ENCODE measurements around the gene PATJ. TPM values are rescaled to one million over a fixed set of nuclear protein-coding genes. Genes with fewer than 3 reads are reported as not detected.

Gene PATJ
- total RNA-seq, 1 experiment from 2014 or later: 57.9 TPM

DNA sequence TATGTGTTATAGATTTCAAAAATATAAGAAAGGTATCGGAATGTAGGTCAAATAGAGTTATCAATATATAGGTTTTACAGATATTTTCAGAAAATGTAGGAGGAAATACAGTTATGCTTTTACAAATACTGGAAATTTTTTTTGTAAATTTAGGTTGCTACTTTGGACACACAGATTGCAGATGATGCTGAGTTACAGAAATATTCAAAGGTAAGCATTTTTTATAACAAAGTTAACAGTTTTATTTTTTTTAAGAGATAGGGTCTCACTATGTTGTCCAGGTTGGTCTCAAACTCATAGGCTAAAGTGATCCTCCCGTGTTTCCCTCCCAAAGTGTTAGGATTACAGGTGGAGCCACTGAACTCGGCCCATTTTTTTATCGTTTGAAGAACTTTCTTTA is 66.0 kb downstream of the PATJ start:
- CTCF ChIA-PET: no interaction called here
- H3K27ac Mint-ChIP-seq: no peak overlapping the region
- DNase-seq (ENCODE audit: low spot score): no peak
- H3K27me3 Mint-ChIP-seq (ENCODE audit: low read depth): no peaks in the 10 kb centered on the region
- H3K36me3 Mint-ChIP-seq: peaks cover 33% of the 10 kb centered on the region
- TF ChIP-seq, protein P1, sequence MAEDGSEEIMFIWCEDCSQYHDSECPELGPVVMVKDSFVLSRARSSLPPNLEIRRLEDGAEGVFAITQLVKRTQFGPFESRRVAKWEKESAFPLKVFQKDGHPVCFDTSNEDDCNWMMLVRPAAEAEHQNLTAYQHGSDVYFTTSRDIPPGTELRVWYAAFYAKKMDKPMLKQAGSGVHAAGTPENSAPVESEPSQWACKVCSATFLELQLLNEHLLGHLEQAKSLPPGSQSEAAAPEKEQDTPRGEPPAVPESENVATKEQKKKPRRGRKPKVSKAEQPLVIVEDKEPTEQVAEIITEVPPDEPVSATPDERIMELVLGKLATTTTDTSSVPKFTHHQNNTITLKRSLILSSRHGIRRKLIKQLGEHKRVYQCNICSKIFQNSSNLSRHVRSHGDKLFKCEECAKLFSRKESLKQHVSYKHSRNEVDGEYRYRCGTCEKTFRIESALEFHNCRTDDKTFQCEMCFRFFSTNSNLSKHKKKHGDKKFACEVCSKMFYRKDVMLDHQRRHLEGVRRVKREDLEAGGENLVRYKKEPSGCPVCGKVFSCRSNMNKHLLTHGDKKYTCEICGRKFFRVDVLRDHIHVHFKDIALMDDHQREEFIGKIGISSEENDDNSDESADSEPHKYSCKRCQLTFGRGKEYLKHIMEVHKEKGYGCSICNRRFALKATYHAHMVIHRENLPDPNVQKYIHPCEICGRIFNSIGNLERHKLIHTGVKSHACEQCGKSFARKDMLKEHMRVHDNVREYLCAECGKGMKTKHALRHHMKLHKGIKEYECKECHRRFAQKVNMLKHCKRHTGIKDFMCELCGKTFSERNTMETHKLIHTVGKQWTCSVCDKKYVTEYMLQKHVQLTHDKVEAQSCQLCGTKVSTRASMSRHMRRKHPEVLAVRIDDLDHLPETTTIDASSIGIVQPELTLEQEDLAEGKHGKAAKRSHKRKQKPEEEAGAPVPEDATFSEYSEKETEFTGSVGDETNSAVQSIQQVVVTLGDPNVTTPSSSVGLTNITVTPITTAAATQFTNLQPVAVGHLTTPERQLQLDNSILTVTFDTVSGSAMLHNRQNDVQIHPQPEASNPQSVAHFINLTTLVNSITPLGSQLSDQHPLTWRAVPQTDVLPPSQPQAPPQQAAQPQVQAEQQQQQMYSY (CRISPR knock-in tag; IDR thresholded peaks at IDR 0.05): no peak
- TF ChIP-seq, protein P2, sequence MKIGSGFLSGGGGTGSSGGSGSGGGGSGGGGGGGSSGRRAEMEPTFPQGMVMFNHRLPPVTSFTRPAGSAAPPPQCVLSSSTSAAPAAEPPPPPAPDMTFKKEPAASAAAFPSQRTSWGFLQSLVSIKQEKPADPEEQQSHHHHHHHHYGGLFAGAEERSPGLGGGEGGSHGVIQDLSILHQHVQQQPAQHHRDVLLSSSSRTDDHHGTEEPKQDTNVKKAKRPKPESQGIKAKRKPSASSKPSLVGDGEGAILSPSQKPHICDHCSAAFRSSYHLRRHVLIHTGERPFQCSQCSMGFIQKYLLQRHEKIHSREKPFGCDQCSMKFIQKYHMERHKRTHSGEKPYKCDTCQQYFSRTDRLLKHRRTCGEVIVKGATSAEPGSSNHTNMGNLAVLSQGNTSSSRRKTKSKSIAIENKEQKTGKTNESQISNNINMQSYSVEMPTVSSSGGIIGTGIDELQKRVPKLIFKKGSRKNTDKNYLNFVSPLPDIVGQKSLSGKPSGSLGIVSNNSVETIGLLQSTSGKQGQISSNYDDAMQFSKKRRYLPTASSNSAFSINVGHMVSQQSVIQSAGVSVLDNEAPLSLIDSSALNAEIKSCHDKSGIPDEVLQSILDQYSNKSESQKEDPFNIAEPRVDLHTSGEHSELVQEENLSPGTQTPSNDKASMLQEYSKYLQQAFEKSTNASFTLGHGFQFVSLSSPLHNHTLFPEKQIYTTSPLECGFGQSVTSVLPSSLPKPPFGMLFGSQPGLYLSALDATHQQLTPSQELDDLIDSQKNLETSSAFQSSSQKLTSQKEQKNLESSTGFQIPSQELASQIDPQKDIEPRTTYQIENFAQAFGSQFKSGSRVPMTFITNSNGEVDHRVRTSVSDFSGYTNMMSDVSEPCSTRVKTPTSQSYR (CRISPR knock-in tag; IDR thresholded peaks at IDR 0.05): no peak
- TF ChIP-seq, protein P3, sequence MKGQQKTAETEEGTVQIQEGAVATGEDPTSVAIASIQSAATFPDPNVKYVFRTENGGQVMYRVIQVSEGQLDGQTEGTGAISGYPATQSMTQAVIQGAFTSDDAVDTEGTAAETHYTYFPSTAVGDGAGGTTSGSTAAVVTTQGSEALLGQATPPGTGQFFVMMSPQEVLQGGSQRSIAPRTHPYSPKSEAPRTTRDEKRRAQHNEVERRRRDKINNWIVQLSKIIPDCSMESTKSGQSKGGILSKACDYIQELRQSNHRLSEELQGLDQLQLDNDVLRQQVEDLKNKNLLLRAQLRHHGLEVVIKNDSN (CRISPR knock-in tag; IDR thresholded peaks at IDR 0.05): no peak
- TF ChIP-seq TCF7 (CRISPR knock-in tag; IDR thresholded peaks at IDR 0.05; ENCODE audit: low read depth): no peak
- no peak for TF ChIP-seq CREM (CRISPR knock-in tag; IDR thresholded peaks at IDR 0.05)
- no peak for TF ChIP-seq NFYB (CRISPR knock-in tag; conservative IDR thresholded peaks at IDR 0.05; ENCODE audit: low read depth)
- POLR2A ChIA-PET: no interaction called here
- H3K4me1 Mint-ChIP-seq: no peaks in the 10 kb centered on the region
- H3K4me3 Mint-ChIP-seq: no peak overlapping the region
- ATAC-seq: no peak
- no peaks in the 10 kb centered on the region for H3K9me3 Mint-ChIP-seq

DNA sequence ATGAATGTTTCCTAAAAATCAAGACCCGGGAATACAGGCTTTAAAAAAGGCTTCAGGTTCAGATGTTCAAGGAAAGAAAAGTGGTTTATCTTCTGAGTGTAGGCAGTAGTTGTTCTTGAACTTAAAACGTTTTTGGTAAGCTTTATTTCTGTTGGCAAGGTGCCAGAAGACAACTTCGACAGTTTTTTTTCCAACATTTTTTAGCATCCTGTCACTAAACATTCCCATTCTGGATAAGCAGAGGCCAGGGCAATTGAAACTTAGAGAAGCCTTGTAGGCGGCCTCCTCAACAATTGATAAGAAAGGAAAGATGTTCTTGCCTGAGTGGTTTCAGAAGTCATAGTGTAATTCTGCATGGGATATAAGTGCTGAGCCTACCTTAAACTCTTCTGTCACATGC is 66.7 kb downstream of the PATJ start:
- ChIA-PET POLR2A (no interaction called here), CTCF (no interaction called here)
- H3K4me3 Mint-ChIP-seq: no peak overlapping the region
- DNase-seq (ENCODE audit: low spot score) (no peak), ATAC-seq (no peak)
- TF ChIP-seq, protein P4, sequence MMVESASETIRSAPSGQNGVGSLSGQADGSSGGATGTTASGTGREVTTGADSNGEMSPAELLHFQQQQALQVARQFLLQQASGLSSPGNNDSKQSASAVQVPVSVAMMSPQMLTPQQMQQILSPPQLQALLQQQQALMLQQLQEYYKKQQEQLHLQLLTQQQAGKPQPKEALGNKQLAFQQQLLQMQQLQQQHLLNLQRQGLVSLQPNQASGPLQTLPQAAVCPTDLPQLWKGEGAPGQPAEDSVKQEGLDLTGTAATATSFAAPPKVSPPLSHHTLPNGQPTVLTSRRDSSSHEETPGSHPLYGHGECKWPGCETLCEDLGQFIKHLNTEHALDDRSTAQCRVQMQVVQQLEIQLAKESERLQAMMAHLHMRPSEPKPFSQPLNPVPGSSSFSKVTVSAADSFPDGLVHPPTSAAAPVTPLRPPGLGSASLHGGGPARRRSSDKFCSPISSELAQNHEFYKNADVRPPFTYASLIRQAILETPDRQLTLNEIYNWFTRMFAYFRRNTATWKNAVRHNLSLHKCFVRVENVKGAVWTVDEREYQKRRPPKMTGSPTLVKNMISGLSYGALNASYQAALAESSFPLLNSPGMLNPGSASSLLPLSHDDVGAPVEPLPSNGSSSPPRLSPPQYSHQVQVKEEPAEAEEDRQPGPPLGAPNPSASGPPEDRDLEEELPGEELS (CRISPR knock-in tag; IDR thresholded peaks at IDR 0.05): no peak
- TF ChIP-seq, protein P5, sequence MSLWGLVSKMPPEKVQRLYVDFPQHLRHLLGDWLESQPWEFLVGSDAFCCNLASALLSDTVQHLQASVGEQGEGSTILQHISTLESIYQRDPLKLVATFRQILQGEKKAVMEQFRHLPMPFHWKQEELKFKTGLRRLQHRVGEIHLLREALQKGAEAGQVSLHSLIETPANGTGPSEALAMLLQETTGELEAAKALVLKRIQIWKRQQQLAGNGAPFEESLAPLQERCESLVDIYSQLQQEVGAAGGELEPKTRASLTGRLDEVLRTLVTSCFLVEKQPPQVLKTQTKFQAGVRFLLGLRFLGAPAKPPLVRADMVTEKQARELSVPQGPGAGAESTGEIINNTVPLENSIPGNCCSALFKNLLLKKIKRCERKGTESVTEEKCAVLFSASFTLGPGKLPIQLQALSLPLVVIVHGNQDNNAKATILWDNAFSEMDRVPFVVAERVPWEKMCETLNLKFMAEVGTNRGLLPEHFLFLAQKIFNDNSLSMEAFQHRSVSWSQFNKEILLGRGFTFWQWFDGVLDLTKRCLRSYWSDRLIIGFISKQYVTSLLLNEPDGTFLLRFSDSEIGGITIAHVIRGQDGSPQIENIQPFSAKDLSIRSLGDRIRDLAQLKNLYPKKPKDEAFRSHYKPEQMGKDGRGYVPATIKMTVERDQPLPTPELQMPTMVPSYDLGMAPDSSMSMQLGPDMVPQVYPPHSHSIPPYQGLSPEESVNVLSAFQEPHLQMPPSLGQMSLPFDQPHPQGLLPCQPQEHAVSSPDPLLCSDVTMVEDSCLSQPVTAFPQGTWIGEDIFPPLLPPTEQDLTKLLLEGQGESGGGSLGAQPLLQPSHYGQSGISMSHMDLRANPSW (CRISPR knock-in tag; conservative IDR thresholded peaks at IDR 0.05; ENCODE audit: low read depth): no peak
- H3K27ac Mint-ChIP-seq: no peak overlapping the region
- no peaks in the 10 kb centered on the region for H3K4me1 Mint-ChIP-seq
- H3K27me3 Mint-ChIP-seq (ENCODE audit: low read depth): no peaks in the 10 kb centered on the region
- no peaks in the 10 kb centered on the region for H3K9me3 Mint-ChIP-seq
- H3K36me3 Mint-ChIP-seq: peaks cover 33% of the 10 kb centered on the region

DNA sequence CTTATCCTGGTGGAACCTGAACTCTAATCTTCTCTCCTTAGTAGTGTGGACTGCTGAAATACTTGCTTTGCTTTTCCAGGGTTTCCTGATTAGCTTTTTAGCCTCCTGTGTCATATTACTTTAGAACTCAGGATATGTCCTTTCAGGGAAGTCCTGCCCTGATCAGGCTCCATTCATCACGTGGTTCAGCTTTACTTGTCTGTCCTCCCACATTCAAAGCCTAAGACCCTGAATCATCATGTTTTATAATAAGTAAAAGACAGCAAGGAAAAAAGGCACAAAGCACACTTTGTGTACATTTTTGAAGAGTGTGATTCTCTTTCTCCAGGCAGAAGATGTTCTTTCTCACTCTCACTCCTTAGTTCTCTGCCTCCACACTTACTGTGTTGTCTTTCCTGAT is 70.6 kb downstream of the PATJ start:
- DNase-seq (ENCODE audit: low spot score) (no peak), ATAC-seq (no peak)
- H3K36me3 Mint-ChIP-seq: peaks cover 22% of the 10 kb centered on the region
- CTCF ChIA-PET: no interaction called here
- H3K27ac Mint-ChIP-seq: no peak overlapping the region
- POLR2A ChIA-PET: no interaction called here
- H3K9me3 Mint-ChIP-seq: no peaks in the 10 kb centered on the region
- H3K4me3 Mint-ChIP-seq: no peak overlapping the region
- H3K4me1 Mint-ChIP-seq: no peaks in the 10 kb centered on the region
- no peaks in the 10 kb centered on the region for H3K27me3 Mint-ChIP-seq (ENCODE audit: low read depth)
- TF ChIP-seq GRHL2 (CRISPR knock-in tag; IDR thresholded peaks at IDR 0.05; ENCODE audit: insufficient replicate concordance, severe bottlenecking) (no peak), ZNF121 (CRISPR knock-in tag; IDR thresholded peaks at IDR 0.05) (no peak), FOXK1 (CRISPR knock-in tag; IDR thresholded peaks at IDR 0.05) (no peak), GABPB1 (CRISPR knock-in tag; IDR thresholded peaks at IDR 0.05) (no peak)
- TF ChIP-seq, protein P1 (CRISPR knock-in tag; IDR thresholded peaks at IDR 0.05): no peak
- TF ChIP-seq, protein P6, sequence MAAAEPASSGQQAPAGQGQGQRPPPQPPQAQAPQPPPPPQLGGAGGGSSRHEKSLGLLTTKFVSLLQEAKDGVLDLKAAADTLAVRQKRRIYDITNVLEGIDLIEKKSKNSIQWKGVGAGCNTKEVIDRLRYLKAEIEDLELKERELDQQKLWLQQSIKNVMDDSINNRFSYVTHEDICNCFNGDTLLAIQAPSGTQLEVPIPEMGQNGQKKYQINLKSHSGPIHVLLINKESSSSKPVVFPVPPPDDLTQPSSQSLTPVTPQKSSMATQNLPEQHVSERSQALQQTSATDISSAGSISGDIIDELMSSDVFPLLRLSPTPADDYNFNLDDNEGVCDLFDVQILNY (CRISPR knock-in tag; IDR thresholded peaks at IDR 0.05): no peak

All from WTC11 (cell line).